Mesangial cell (primary cell): ENCODE results near the gene C1orf232. TPM values are rescaled to one million over a fixed set of nuclear protein-coding genes. Genes with fewer than 3 reads are reported as not detected.

ENCODE experiments used
- total RNA-seq: library from RNA; depleted of rRNA; stranded (reverse); fragments of >200 nt; gene quantifications from 2 replicates; pipeline ENCODE4 v1.2.3, GENCODE V29; 2015

Gene C1orf232
- total RNA-seq = not detected in 2 replicates

DNA sequence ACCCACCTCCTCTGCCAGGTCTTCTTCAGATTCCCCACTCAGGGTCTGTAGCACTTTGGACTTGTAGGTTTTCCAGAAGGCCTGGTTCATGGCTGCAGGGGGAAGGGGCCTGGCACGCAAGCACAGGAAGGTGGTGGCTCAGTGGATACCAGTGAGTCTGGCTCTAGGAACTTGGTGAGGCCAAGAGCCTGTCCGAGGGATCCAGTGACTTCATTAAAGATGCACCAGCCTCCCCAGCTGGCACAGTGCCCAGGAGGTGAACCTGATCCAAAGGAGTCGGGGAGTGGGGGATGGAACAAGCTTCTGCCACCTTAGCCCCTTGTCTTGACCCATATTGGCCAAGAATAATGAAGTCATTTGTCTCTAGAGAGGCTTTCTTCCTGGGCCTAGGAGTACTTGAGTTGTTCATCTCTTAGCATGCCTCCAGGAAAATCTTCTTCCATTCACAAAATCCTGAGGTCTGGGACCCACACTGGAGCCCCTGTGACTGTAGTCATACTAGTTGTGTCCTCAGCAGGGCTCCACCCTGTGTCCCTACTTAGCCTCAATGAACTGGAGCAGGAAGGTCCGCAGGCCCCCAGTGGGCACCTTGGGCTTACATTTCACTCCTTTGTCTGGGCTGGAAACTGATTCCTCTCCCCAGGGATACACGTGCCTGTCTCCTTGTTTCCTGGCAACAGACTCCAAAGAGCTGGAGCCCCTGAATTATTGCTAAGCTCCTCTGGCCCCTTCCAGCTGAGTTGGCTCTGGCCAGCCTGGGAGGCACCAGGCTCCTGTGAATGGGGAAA is at the start of gene C1orf232:
C1orf232 (minus strand) TSS at position 554 of the 788 bp plus-strand sequence; CDS start at position 90, 464 bp downstream.

DNA sequence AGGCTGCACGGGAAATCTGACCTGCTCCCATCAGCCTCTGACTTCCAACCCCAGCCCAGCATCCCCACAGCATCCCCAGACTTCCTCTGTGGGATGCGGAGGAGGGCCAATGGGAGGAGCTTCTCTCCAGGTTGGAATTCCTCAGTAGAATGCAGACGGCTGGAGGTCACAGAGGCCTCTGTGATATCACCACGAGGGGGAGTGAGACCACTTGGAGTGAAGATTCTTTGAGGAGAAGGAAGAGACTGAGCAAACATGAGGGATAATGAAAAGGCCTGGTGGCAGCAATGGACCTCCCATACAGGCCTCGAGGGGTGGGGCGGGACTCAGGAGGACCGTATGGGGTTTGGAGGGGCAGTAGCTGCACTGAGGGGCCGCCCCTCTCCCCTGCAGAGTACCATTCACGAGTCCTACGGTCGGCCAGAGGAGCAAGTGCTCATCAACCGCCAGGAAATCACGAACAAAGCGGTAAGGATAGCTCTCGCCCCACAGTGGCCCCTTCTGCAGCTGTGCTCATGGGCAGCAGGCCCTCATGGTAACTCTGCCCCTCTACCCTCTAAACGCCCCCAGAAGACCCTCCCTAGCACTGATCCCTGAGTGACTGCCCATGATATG is 21.7 kb upstream of the C1orf232 start, which contains the start of gene CATSPER4:
CATSPER4 (plus strand) TSS at position 230 of the 615 bp plus-strand sequence; CDS start at position 256, 26 bp downstream.

DNA sequence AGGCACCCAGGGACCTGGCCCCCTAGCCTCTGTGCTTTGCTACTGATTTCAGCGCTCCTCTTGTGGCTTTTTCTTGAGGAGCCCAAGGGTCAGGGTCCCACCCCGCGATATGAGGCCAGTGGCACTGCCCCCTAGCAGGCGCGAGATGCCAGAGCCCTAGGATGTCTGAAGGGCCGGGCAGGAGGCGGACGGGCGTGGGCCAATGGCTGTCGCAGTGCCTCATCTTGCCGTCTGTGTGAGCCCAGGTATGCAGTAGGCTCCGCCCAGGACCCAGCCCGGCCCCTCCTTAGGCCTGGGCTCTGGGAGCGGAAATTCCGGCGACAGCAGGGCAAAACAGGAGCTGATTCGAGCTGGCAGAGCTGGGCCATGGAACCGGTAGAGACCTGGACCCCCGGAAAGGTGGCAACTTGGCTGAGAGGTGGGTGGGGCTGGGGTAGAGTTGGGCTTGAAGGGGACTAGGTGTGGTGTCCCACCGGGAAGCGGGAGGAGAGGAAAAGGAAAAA is 8.5 kb upstream of the C1orf232 start, which contains the start of gene CNKSR1:
CNKSR1 (plus strand) TSS at position 310 of the 503 bp plus-strand sequence; CDS start at position 367, 57 bp downstream.

DNA sequence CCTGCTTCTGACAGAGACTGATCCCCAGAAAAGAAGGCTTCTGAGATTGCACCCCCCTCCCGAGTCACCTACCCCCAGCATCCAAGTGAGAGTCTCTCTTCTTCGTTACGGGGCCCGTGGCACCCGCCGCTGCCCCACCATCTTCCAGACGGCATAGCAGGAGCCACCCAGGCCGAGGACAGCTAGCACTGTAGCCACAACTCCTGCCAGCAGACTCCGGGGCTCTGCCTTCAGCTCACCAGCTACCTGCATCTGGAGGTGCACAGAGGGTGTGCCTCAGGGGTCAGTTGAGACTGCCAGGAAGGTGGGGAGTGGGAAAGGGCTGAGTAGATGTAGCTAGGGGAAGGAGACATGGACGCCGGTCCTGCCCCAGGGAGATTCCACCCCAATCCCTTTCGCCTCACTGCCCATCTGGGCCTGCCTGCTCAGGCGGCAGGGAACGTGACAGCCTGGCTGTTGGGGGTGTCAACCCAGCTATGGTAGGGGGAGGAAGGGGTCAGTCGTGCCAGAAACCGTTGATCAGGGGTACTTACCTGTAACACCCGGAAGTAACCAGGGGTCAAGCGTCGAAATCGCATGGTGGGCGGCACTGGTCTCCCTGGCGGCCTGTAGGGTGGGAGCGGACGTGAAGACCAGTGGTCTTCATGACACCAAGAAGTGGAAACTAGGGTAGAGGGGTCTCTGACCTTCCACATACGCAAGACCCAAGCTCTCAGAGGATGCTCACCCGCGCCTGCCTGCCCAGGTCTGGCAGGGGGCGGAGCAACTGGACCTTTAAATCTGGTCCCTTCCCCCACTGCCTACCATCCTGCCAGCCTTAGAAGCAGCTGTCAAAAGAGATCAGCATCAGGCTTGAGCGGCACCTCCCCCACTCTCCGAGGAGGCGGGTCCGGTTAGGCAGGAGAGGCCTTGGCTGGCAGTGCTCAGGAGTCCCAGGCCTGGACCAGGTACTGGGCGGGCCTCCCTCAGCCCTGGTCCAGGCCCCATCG is 2.6 kb upstream of the C1orf232 start, which contains the start of gene ZNF593OS:
ZNF593OS (minus strand) TSS at position 749 of the 989 bp plus-strand sequence; CDS start at position 578, 171 bp downstream.

DNA sequence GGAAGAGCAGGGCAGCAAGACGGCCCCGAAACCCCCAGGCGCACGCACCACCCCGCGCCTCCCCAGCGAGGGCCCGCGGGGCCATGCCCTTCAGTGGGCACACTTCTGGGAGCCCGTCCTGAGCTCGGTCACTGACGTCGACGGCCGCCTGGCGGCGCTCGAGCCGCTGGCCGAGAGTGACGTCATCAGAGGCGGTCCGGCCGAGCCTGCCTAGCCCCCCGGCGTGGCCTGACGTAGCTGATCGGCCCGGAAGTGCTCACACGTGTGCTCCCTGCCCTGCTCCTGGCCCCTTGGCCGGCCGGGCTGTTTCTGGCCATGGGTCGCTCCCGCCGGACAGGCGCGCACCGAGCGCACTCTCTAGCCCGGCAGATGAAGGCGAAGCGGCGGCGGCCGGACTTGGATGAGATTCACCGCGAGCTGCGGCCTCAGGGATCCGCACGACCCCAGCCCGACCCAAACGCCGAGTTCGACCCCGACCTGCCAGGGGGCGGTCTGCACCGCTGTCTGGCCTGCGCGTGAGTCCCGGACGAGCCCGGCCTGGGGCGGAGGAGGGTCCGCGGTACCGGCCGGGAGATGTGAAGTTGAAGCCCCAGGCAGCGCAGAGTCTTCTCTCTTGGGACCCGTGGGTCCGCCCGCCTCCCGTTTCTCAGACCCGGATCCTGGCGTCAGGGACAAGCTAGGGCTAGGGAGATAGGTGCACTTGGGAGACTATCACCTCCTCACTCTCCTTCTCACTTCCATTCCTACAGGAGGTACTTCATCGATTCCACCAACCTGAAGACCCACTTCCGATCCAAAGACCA is 1.1 kb upstream of the C1orf232 start, which contains the start of gene ZNF593:
ZNF593 (plus strand) TSS at position 240 of the 803 bp plus-strand sequence; CDS start at position 316, 76 bp downstream.

DNA sequence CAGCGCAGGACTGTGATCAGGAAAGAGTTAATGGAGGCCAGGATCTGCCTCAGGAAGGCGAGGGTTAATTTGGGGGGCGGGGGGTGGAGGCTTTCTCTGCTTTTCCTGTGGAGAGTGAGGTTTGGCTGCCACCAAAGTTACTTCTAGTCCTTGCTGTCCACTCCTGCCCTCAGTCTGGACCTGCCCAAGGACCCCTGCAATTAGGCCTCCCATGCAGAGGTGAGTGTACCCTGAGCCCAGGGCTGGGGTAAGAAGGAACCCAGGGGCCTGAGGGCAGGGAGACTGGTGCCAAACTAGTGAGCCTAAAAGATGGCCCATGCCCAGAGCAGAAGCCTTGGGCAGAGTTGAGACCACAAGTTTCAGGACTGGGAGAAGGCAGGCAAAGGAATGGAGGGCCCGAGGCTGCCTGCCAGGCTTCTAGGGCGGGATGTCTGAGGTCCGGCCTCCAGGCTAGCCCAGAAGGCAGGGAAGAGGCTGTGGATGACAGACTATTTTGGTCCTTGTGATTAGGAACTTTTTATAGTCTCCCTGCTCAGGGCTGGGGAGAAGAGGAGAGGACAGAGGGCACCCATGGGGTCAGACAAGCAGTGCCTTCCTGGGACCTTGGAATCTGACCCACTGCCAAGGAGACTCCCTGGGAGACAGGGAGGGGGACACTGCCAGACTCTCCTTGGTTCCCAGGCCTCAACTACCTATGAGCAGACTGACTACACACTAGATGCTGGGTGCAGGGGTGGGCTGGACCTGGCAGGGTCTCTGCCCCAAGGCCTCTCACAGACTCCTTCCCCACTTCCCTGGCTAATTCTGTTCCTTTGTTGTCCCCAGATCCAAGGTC is 9.6 kb downstream of the C1orf232 start, which contains the start of gene FAM110D:
FAM110D (plus strand) TSS at position 172 of the 835 bp plus-strand sequence. CDS start 2,213 bp downstream, outside the sequence.

Other genes with a start within 250 kb of the C1orf232 start
- 9.4 and 9.6 TPM in 2 replicates for gene PAFAH2, start 170.9 kb downstream of the C1orf232 start, total RNA-seq
- 0.65 and 2.3 TPM in 2 replicates for gene EXTL1, start 147.2 kb downstream of the C1orf232 start, total RNA-seq
- 0.38 TPM in 1 of 2 replicates, not detected in the other for gene SLC30A2, start 122.8 kb downstream of the C1orf232 start, total RNA-seq
- gene TRIM63, start 101.3 kb downstream of the C1orf232 start, total RNA-seq = 0.38 TPM in 1 of 2 replicates, not detected in the other
- gene PDIK1L, start 57.1 kb downstream of the C1orf232 start, total RNA-seq = 2.0 and 2.9 TPM in 2 replicates
- gene FAM110D, start 9.9 kb downstream of the C1orf232 start, total RNA-seq = 0.25 TPM in 1 of 2 replicates, not detected in the other
- gene ZNF593, start 945 bp upstream of the C1orf232 start, total RNA-seq = 103 and 117 TPM in 2 replicates
- 0.13 TPM in 1 of 2 replicates, not detected in the other for gene ZNF593OS, start 2.9 kb upstream of the C1orf232 start, total RNA-seq
- gene CNKSR1, start 8.5 kb upstream of the C1orf232 start, total RNA-seq = 1.5 and 3.4 TPM in 2 replicates
- not detected in 2 replicates for gene CATSPER4, start 21.6 kb upstream of the C1orf232 start, total RNA-seq
- 4.9 and 17.8 TPM in 2 replicates for gene CEP85, start 65.2 kb upstream of the C1orf232 start, total RNA-seq
- 121 and 161 TPM in 2 replicates for gene SH3BGRL3, start 111.1 kb upstream of the C1orf232 start, total RNA-seq
- 3.6 and 8.7 TPM in 2 replicates for gene UBXN11, start 137.7 kb upstream of the C1orf232 start, total RNA-seq
- gene CD52, start 149.0 kb upstream of the C1orf232 start, total RNA-seq = not detected in 2 replicates
- gene CRYBG2, start 185.2 kb upstream of the C1orf232 start, total RNA-seq = 0.16 and 0.25 TPM in 2 replicates
- gene ZNF683, start 203.8 kb upstream of the C1orf232 start, total RNA-seq = not detected in 2 replicates
- gene LIN28A, start 241.9 kb upstream of the C1orf232 start, total RNA-seq = 0.38 TPM in 1 of 2 replicates, not detected in the other